Astrocyte (in vitro differentiated cells and primary cell): ENCODE results near the gene NPHS1. TPM values are rescaled to one million over a fixed set of nuclear protein-coding genes. Genes with fewer than 3 reads are reported as not detected.
"Not testable (repeated sequence)": the region's sequence is repeated elsewhere in the genome, so short reads cannot be mapped to it uniquely, and the experiment has no call there.

Experiments
- DNase-seq: peaks from one replicate; pipeline ENCODE4 v3.0.0-alpha.2; 2010; ENCODE audit warnings: low read depth
- FAIRE-seq: peaks from 2 replicates; lab custom pipeline; 2011; peaks lifted over from hg19 to GRCh38; lab: Jason Lieb, UNC
- H2AFZ ChIP-seq: 2 replicates; pipeline ENCODE4 v1.6.0; 2012; ENCODE audit warnings: low read depth, low read length, inconsistent platforms
- H3K27ac ChIP-seq: 2 replicates; pipeline ENCODE4 v1.5.1; 2011; ENCODE audit warnings: low read depth, low read length, inconsistent platforms
- H3K27me3 ChIP-seq: 2 replicates; pipeline ENCODE4 v1.6.0; 2011; ENCODE audit warnings: low read length, inconsistent platforms; ENCODE audit not compliant: insufficient read depth
- H3K36me3 ChIP-seq: 2 replicates; pipeline ENCODE4 v1.5.1; 2011; ENCODE audit warnings: low read length, inconsistent platforms; ENCODE audit not compliant: insufficient read depth
- H3K4me1 ChIP-seq: 2 replicates; pipeline ENCODE4 v1.5.1; 2011; ENCODE audit warnings: low read length, inconsistent platforms; ENCODE audit not compliant: insufficient read depth
- H3K4me2 ChIP-seq: 2 replicates; pipeline ENCODE4 v1.6.0; 2012; ENCODE audit warnings: low read length, inconsistent platforms
- H3K4me3 ChIP-seq: 2 replicates; pipeline ENCODE4 v1.5.1; 2011; ENCODE audit warnings: low read depth, mild to moderate bottlenecking, low read length, inconsistent platforms; ENCODE audit not compliant: insufficient read depth
- H3K79me2 ChIP-seq: 2 replicates; pipeline ENCODE4 v1.6.0; 2012; ENCODE audit warnings: mild to moderate bottlenecking, low read length, inconsistent platforms; ENCODE audit not compliant: insufficient read depth
- H3K9ac ChIP-seq: 2 replicates; pipeline ENCODE4 v1.6.0; 2012; ENCODE audit warnings: mild to moderate bottlenecking, low read length, inconsistent platforms
- H3K9me3 ChIP-seq: 2 replicates; pipeline ENCODE4 v1.5.1; 2012; ENCODE audit warnings: low read depth, mild to moderate bottlenecking, low read length, inconsistent platforms; ENCODE audit not compliant: insufficient read depth
- H4K20me1 ChIP-seq: 2 replicates; pipeline ENCODE4 v1.6.0; 2012; ENCODE audit warnings: low read length, inconsistent platforms; ENCODE audit not compliant: insufficient read depth
- H3K27ac Mint-ChIP-seq: one replicate; pipeline ENCODE4 v1.8.0; 2021; ENCODE audit warnings: mild to moderate bottlenecking, mixed read lengths; ENCODE audit not compliant: unreplicated experiment
- H3K27me3 Mint-ChIP-seq: one replicate; pipeline ENCODE4 v1.8.0; 2021; ENCODE audit warnings: low read depth, mixed read lengths; ENCODE audit not compliant: unreplicated experiment
- H3K36me3 Mint-ChIP-seq: one replicate; pipeline ENCODE4 v1.8.0; 2021; ENCODE audit warnings: low read depth, mixed read lengths; ENCODE audit not compliant: unreplicated experiment
- H3K4me1 Mint-ChIP-seq: one replicate; pipeline ENCODE4 v1.8.0; 2021; ENCODE audit warnings: low read depth, mixed read lengths; ENCODE audit not compliant: unreplicated experiment
- H3K4me3 Mint-ChIP-seq: one replicate; pipeline ENCODE4 v1.8.0; 2021; ENCODE audit warnings: mild to moderate bottlenecking, moderate library complexity, mixed read lengths; ENCODE audit not compliant: unreplicated experiment
- H3K9me3 Mint-ChIP-seq: one replicate; pipeline ENCODE4 v1.8.0; 2021; ENCODE audit warnings: mild to moderate bottlenecking, mixed read lengths; ENCODE audit not compliant: unreplicated experiment
- CTCF ChIP-seq: IDR thresholded peaks from 2 replicates; pipeline ENCODE4 v1.5.1; 2011; ENCODE audit warnings: low read depth, mild to moderate bottlenecking, inconsistent platforms, low read length, moderate library complexity; ENCODE audit not compliant: insufficient read depth
- EZH2 ChIP-seq: IDR thresholded peaks from 2 replicates; pipeline ENCODE4 v1.6.1; 2012; ENCODE audit warnings: mild to moderate bottlenecking, low read length, inconsistent platforms; ENCODE audit not compliant: insufficient read depth
- total RNA-seq: library from RNA; stranded (reverse); gene quantifications from 2 replicates; pipeline ENCODE4 v1.2.1, GENCODE V29; 2021

NPHS1 gene
- total RNA-seq, 1 donor from 2014 or later: not detected

- Mint-ChIP-seq H3K27ac (no peak overlapping the region), H3K27me3 (peaks cover 53% of the 10 kb centered on the region), H3K4me1 (no peaks in the 10 kb centered on the region), H3K9me3 (peaks cover 7% of the 10 kb centered on the region), H3K4me3 (no peak overlapping the region), H3K36me3 (no peaks in the 10 kb centered on the region)
- Histone ChIP-seq H3K4me2 (no peak overlapping the region), H2AFZ (no peak overlapping the region), H3K36me3 (no peaks in the 10 kb centered on the region), H3K4me1 (no peaks in the 10 kb centered on the region), H3K9ac (no peak overlapping the region), H3K27ac (no peak overlapping the region), H3K27me3 (peaks cover 17% of the 10 kb centered on the region), H4K20me1 (no peaks in the 10 kb centered on the region), H3K9me3 (no peaks in the 10 kb centered on the region), H3K4me3 (no peak overlapping the region), H3K79me2 (no peaks in the 10 kb centered on the region)
- TF ChIP-seq EZH2: no peak
- no peak for TF ChIP-seq CTCF
- DNase-seq: no peak
- FAIRE-seq: no peak
Measured at GRCh38 chr19:35797663-35798062, 54.6 kb downstream of the NPHS1 start.

- Histone ChIP-seq H3K9me3 (no peaks in the 10 kb centered on the region), H4K20me1 (no peaks in the 10 kb centered on the region), H3K27ac (no peak overlapping the region), H3K36me3 (no peaks in the 10 kb centered on the region), H3K79me2 (no peaks in the 10 kb centered on the region), H3K4me3 (no peak overlapping the region), H3K9ac (no peak overlapping the region), H3K4me2 (no peak overlapping the region), H2AFZ (no peak overlapping the region), H3K4me1 (no peaks in the 10 kb centered on the region), H3K27me3 (peaks cover 17% of the 10 kb centered on the region)
- Mint-ChIP-seq H3K36me3 (no peaks in the 10 kb centered on the region), H3K4me1 (no peaks in the 10 kb centered on the region), H3K9me3 (peaks cover 4% of the 10 kb centered on the region), H3K27ac (no peak overlapping the region), H3K27me3 (peaks cover 49% of the 10 kb centered on the region), H3K4me3 (no peak overlapping the region)
- TF ChIP-seq CTCF (no peak), EZH2 (no peak)
- DNase-seq: no peak
- FAIRE-seq: no peak
Measured at GRCh38 chr19:35796645-35797542, 55.4 kb downstream of the NPHS1 start.

- not testable (repeated sequence) for H3K9ac ChIP-seq, FAIRE-seq, H3K4me2 ChIP-seq, H3K27ac ChIP-seq, H3K9me3 Mint-ChIP-seq, DNase-seq, H3K4me3 ChIP-seq, H3K4me3 Mint-ChIP-seq, H3K9me3 ChIP-seq, H3K27ac Mint-ChIP-seq, H3K36me3 ChIP-seq, H3K79me2 ChIP-seq, H3K4me1 ChIP-seq, H4K20me1 ChIP-seq, H3K36me3 Mint-ChIP-seq, H3K4me1 Mint-ChIP-seq, H2AFZ ChIP-seq
- peaks cover 17% of the 10 kb centered on the region for H3K27me3 ChIP-seq
- H3K27me3 Mint-ChIP-seq: peaks cover 47% of the 10 kb centered on the region
Measured at GRCh38 chr19:35795564-35795963, 56.7 kb downstream of the NPHS1 start.
